Aorta (tissue), 5 donors: ENCODE measurements around the gene JAG2. TPM values are rescaled to one million over a fixed set of nuclear protein-coding genes. Genes with fewer than 3 reads are reported as not detected.

ENCODE experiments used
- ATAC-seq: fragments of 200-7000 bp; cut with Tn5 transposase; one replicate; pipeline ENCODE4 v1.9.1; 2022; ENCODE audit warnings: moderate library complexity; ENCODE audit not compliant: low FRiP score
- DNase-seq, 2 donors: peaks; one replicate each; pipeline ENCODE4 v3.0.0-alpha.2; 2020
- H3K27ac ChIP-seq, 2 donors: one replicate each; pipeline ENCODE4 v1.5.1; 2013; ENCODE audit warnings: low read length in 2 of 2, mild to moderate bottlenecking in 2 of 2, moderate library complexity in 2 of 2, control low read depth in 1 of 2, inconsistent platforms in 1 of 2, low read depth in 1 of 2
- H3K27me3 ChIP-seq, 2 donors: one replicate each; pipeline ENCODE4 v1.6.1; 2013; ENCODE audit warnings: control low read depth in 1 of 2, low read length in 1 of 2, mild to moderate bottlenecking in 1 of 2, moderate library complexity in 1 of 2; ENCODE audit not compliant: insufficient read depth in 2 of 2, control insufficient read depth in 1 of 2
- H3K36me3 ChIP-seq, 2 donors: one replicate each; pipeline ENCODE4 v1.6.1; 2013; ENCODE audit warnings: control low read depth in 1 of 2, low read length in 1 of 2, mild to moderate bottlenecking in 1 of 2; ENCODE audit not compliant: insufficient read depth in 2 of 2, control insufficient read depth in 1 of 2
- H3K4me1 ChIP-seq, 2 donors: one replicate each; pipeline ENCODE4 v1.6.1; 2013; ENCODE audit warnings: low read length in 2 of 2, control low read depth in 1 of 2, mild to moderate bottlenecking in 1 of 2, moderate library complexity in 1 of 2; ENCODE audit not compliant: insufficient read depth in 2 of 2, control insufficient read depth in 1 of 2
- H3K4me3 ChIP-seq, 2 donors: one replicate each; pipeline ENCODE4 v1.5.1; 2013; ENCODE audit warnings: low read length in 2 of 2, control low read depth in 1 of 2, mild to moderate bottlenecking in 1 of 2
- H3K9me3 ChIP-seq: one replicate; pipeline ENCODE4 v1.6.1; 2013; ENCODE audit warnings: mild to moderate bottlenecking, low read length; ENCODE audit not compliant: control insufficient read depth
- WGBS, 2 donors: extraction: QIAGEN DNeasy Blood & Tissue Kit; methylation state at CpG; one replicate each; pipeline ENCODE4 v1.1.7; 2013; 5-methylcytosine and 5-hydroxymethylcytosine counted together
- intact Hi-C, 2 donors: fragments of 100-400 bp; cut with DNase I; formaldehyde crosslinking; loops; one replicate each; pipeline versions ENCODE4 v1.14.2 to v1.15.0; 2022
- polyA plus RNA-seq, 2 donors: library from polyadenylated mRNA; stranded (reverse); fragments of 200-250 nt; gene quantifications; one replicate each; pipeline ENCODE4 v1.2.3, GENCODE V29; 2013
- total RNA-seq, 2 donors: library from RNA; stranded (reverse); fragmentation: NEBNext Ultra II Directional; extraction: Animal tissue kit (Norgen Biotek cat#: 25700); gene quantifications; one replicate each; pipeline ENCODE4 v1.2.1, GENCODE V29; 2021
- donor health status: healthy with polysubstance abuse.
- donor health status: Bipolar disorder and iron deficiency.
- donor health status: DM: no; HTN: no; CAD: no.
- donor health status: DM: no; HTN: no; CAD: no.
- donor health status: DM: yes; HTN: yes; CAD: no.

JAG2 gene
- total and polyA plus RNA-seq, 4 donors, result 0.13 to 32.1 (median 8.1) TPM

DNA sequence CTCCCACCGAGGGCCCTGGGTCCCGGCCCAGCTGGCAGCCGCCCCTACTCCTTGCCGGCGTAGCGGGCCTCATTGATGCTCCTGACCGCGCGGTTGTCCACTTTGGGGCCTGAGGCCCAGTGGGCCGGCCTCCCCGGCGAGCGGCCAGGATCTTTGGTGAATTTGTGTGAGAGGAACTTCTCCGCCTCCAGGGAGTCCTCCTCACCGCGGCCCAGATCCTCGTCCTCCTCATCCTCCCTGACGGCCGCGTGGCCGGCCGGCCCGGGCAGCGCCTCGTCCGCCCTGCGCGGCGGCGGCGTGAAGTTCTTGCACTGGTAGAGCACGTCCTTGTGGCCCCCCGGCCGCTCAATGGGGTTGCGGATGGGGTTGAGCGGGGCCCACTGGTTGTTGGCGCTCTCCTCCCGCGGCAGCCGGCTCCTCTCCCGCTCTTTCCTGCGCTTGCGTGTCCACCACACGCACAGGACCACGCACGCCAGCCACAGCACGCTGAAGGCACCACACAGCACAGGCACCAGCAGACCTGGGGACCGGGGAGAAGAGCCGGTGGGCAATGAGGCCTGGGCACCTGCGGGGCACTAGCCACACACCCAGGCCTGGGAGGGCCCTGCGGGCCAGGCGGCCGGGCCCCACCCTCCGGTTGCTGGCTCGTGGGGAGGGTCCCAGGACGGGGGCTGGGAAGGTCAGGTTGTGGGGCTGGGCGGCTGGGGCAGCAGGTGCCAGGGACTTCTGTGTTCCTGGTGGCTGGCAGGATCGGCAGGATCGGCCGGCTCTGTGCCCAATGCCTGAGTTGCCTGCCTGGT is 25.7 kb downstream of the JAG2 start:
- intact Hi-C loops, result no loop called here
- Histone ChIP-seq H3K9me3 (peaks cover 6% of the 10 kb centered on the region), H3K4me3 (no peak overlapping the region), H3K36me3 (no peaks in the 10 kb centered on the region), H3K4me1 (no peaks in the 10 kb centered on the region), H3K27ac (no peak overlapping the region), H3K27me3 (no peaks in the 10 kb centered on the region)
- DNase-seq (peak in 1 of 2 donors; percentile 74), ATAC-seq (no peak)
- WGBS, 2 donors, result 96% methylated on average over 60 of the region's 60 CpGs

- peaks cover 6% of the 10 kb centered on the region for H3K9me3 ChIP-seq
- no peaks in the 10 kb centered on the region for H3K27me3 ChIP-seq
- H3K4me1 ChIP-seq, result no peaks in the 10 kb centered on the region
- H3K27ac ChIP-seq, result no peak overlapping the region
- no peaks in the 10 kb centered on the region for H3K36me3 ChIP-seq
- ATAC-seq (no peak), DNase-seq (peak; percentile 44 to 75)
- H3K4me3 ChIP-seq, result no peak overlapping the region
- intact Hi-C loops, result no loop called here
- 91 to 94% methylated on average over 42 to 43 of the region's 43 CpGs for WGBS, 2 donors
Measured at GRCh38 chr14:105141486-105142281, 26.9 kb downstream of the JAG2 start.

DNA sequence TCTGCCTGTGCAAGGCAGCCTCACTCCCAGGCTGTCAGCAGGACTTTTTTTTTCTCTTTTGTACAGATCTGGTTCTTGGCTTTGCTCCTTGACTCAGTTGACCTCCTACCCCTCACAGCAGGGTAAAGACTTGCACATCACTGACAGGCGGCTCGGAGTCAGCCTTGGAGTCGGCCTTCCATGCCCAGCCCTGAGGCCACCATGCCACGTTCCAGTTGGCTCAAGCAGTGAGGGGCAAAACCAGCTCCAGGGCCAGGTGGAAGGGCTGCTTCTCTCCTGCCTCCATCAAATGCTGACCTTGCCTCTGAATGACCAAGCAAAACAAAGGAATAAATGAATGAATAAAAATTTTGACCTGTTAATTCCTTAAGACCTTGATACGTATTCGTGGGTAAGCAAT is 27.6 kb downstream of the JAG2 start:
- intact Hi-C loops, result no loop called here
- Histone ChIP-seq H3K27ac (no peak overlapping the region), H3K4me1 (no peaks in the 10 kb centered on the region), H3K4me3 (no peak overlapping the region), H3K27me3 (no peaks in the 10 kb centered on the region), H3K36me3 (no peaks in the 10 kb centered on the region), H3K9me3 (peaks cover 6% of the 10 kb centered on the region)
- ATAC-seq (no peak), DNase-seq (peak in 1 of 2 donors; percentile 26)
- 95% methylated on average over 6 of the region's 6 CpGs for WGBS, 2 donors

DNA sequence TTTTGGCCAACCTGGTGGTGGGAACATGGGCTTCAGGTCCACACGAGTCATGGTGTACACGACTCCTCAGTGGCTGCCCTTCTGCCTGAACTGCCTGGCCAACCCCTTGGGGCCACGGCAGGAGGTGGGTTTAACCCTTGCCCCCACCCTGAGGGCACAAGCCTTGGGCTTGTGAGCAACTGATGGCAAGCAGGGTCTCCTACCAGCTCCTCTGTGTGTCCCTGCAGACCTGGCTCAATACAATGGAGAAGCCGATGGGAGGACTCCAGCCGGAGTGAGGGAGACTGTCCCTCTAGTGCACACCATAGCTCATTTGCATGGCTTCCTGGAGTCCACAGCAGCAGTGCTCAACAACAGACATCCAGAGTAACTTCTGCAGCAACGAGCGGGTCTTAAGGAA is 28.0 kb downstream of the JAG2 start:
- ATAC-seq (no peak), DNase-seq (peak in 1 of 2 donors; percentile 33)
- no peaks in the 10 kb centered on the region for H3K27me3 ChIP-seq
- H3K36me3 ChIP-seq, result no peaks in the 10 kb centered on the region
- peaks cover 6% of the 10 kb centered on the region for H3K9me3 ChIP-seq
- no peak overlapping the region for H3K27ac ChIP-seq
- no peak overlapping the region for H3K4me3 ChIP-seq
- WGBS, 2 donors, result 91 to 94% methylated on average over 7 of the region's 7 CpGs
- H3K4me1 ChIP-seq, result no peaks in the 10 kb centered on the region
- intact Hi-C loops, result no loop called here

- H3K4me3 ChIP-seq, result no peak overlapping the region
- ATAC-seq, result no peak
- no peaks in the 10 kb centered on the region for H3K36me3 ChIP-seq
- intact Hi-C loops, result no loop called here
- peaks cover 6% of the 10 kb centered on the region for H3K9me3 ChIP-seq
- peak in 1 of 2 donors; percentile 54 for DNase-seq
- H3K27ac ChIP-seq, result no peak overlapping the region
- H3K4me1 ChIP-seq, result no peaks in the 10 kb centered on the region
- 97 to 99% methylated on average over 5 of the region's 5 CpGs for WGBS, 2 donors
- no peaks in the 10 kb centered on the region for H3K27me3 ChIP-seq
Measured at GRCh38 chr14:105139831-105140239, 28.7 kb downstream of the JAG2 start.

DNA sequence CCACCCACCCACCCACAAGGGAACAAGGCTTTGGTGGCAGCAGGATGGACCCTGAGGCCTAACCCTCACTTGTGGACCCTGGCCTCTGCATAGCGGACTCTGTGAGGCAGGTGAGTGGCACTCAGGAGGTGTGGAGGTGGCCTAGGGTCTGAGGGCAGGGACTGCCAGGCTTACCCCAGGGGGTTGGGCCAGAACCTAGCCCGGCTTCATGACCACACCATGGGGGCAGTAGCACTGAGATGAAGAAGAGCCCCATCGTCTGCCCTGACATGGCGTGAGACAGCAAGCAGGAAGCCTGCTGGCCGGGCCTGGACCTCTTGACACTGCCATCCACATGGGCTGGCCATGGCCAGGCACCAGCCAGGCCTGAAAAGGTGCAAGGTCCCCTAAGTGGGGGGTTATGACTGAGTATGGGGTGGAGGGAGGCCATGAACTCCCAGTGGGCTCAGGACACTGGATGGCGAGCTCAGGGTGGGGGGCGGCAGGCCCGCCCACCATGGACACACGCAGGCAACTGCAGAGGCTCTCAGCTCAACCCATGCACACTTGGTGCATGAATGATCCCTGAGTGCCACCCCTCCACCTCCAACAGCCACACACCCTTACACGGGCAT is 29.3 kb downstream of the JAG2 start:
- WGBS, 2 donors, result 78 to 92% methylated on average over 10 of the region's 10 CpGs

GRCh38 chr14:105138551-105139111 is 29.9 kb downstream of the JAG2 start:
- Histone ChIP-seq H3K4me1 (no peaks in the 10 kb centered on the region), H3K36me3 (no peaks in the 10 kb centered on the region), H3K4me3 (no peak overlapping the region), H3K27me3 (no peaks in the 10 kb centered on the region), H3K9me3 (peaks cover 6% of the 10 kb centered on the region), H3K27ac (no peak overlapping the region)
- intact Hi-C loops, result no loop called here
- WGBS, 2 donors, result 93 to 96% methylated on average over 13 to 15 of the region's 15 CpGs
- ATAC-seq (no peak), DNase-seq (peak; percentile 38 to 70)

More for the DNA sequence above, 29.3 kb downstream of the JAG2 start:
- Histone ChIP-seq H3K36me3 (no peaks in the 10 kb centered on the region), H3K9me3 (peaks cover 6% of the 10 kb centered on the region), H3K27me3 (no peaks in the 10 kb centered on the region), H3K27ac (no peak overlapping the region), H3K4me1 (no peaks in the 10 kb centered on the region), H3K4me3 (no peak overlapping the region)
- ATAC-seq (no peak), DNase-seq (no peak)
- intact Hi-C loops, result no loop called here

DNA sequence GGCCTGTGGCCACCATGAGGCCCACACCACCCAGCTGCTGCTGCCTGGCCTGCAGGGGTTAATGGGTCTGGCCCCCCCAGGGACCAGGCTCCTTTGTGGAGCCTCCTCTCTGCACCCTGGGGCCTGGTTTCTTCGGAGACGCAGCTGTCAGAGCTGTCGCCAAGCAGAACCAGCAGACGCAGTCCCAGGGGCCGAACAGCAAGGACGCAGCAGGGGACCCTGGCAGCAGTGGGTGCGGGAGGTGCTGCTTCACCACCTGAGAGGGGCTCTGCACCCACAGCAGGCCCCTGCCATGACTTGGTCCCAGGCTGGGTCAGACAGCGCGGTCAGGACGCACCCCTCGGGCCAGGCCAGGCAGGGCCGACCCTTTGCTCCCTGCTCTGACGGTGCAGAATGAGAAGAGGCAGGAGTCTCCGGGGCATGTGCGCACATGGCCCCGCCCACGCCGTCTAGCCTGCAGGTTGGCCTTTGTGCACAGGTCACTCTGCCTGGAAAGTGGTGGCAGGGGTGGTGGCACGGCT is 30.5 kb downstream of the JAG2 start:
- no peaks in the 10 kb centered on the region for H3K4me1 ChIP-seq
- ATAC-seq, result no peak
- peaks cover 6% of the 10 kb centered on the region for H3K9me3 ChIP-seq
- H3K36me3 ChIP-seq, result no peaks in the 10 kb centered on the region
- DNase-seq, result peak; percentile 34 to 54
- H3K27ac ChIP-seq, result no peak overlapping the region
- 89 to 93% methylated on average over 19 of the region's 19 CpGs for WGBS, 2 donors
- intact Hi-C loops, result no loop called here
- H3K27me3 ChIP-seq, result no peaks in the 10 kb centered on the region
- no peak overlapping the region for H3K4me3 ChIP-seq
